ENCODE measurements around the gene MTCH1.

The MTCH1 gene

GRCh38 chr6:36985808-36986703 lies at the start of gene MTCH1:
TSS of gene MTCH1 (minus strand) at chr6:36986196. CDS start at chr6:36986173, 23 bp downstream.
- peak; percentile 86 for DNase-seq

- DNase-seq = no peak
Measured at GRCh38 chr6:37033819-37034795, 48.1 kb upstream of the MTCH1 start.

- no peak for DNase-seq
Measured at GRCh38 chr6:37033255-37033654, 47.3 kb upstream of the MTCH1 start.

GRCh38 chr6:37032239-37032638 lies 46.2 kb upstream of the MTCH1 start:
- DNase-seq = no peak

DNA sequence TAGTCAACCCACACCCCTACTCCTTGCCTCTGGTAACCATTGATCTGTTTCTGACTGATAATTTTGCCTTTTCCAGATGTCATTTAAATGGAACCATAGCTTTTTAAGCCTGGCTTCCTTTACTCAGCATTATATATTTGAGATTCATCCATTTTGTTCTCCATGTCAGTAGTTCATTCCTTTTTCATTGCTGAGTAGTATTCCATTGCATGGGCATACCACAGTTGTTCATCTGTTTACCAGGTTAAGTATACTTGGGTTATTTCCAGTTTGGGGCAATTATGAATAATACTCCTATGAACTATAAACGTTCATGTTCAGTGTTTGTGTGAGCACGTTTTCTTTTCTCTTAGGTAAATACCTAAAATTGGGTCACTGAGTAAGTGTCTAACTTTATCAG lies 44.6 kb upstream of the MTCH1 start:
- no peak for DNase-seq

- peak; percentile 50 for DNase-seq
Measured at GRCh38 chr6:37029249-37029971, 43.4 kb upstream of the MTCH1 start.

- no peak for DNase-seq
Measured at GRCh38 chr6:37027811-37028469, 41.9 kb upstream of the MTCH1 start.

GRCh38 chr6:37027036-37027720 lies 41.2 kb upstream of the MTCH1 start:
- DNase-seq = no peak

DNA sequence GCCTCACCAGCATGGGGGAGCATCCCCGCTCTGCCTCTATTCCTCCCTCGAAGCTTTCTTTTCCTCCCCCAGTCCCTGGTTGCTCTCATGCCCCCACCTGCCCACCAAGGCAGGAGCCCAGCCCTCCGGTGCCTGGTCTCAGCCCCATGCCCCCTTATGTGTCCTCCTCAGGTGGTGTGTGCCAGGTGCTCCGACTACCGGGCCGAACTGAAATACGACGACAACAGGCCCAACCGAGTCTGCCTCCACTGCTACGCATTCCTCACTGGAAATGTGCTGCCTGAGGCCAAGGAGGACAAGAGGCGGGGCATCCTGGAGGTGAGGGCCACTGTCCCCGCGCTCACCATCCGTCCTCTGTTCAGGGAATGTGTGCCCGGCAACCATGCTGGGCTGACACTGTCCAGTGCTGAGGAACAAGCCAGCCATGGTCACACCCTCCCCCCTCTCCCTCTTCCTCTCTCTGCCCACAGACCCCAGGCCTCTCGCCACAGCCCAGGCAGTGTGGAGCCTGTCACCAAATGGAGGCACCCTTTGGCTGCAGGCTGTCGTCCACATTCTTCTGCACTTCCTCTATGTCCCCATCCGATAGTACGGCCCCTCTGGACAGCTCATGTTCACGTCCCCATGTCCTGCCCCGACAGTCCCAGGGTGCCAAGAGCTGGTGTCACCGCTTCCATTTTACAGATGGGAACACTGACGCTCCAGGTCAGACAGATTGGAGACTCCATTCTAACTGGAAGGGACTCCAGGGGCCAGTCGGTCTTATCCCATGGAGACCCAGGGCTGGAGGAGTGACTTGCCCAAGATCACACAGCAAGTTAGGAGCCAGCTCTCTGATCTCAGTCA lies 39.8 kb upstream of the MTCH1 start:
- DNase-seq = no peak

GRCh38 chr6:37024656-37025337 lies 38.8 kb upstream of the MTCH1 start:
- no peak for DNase-seq

DNA sequence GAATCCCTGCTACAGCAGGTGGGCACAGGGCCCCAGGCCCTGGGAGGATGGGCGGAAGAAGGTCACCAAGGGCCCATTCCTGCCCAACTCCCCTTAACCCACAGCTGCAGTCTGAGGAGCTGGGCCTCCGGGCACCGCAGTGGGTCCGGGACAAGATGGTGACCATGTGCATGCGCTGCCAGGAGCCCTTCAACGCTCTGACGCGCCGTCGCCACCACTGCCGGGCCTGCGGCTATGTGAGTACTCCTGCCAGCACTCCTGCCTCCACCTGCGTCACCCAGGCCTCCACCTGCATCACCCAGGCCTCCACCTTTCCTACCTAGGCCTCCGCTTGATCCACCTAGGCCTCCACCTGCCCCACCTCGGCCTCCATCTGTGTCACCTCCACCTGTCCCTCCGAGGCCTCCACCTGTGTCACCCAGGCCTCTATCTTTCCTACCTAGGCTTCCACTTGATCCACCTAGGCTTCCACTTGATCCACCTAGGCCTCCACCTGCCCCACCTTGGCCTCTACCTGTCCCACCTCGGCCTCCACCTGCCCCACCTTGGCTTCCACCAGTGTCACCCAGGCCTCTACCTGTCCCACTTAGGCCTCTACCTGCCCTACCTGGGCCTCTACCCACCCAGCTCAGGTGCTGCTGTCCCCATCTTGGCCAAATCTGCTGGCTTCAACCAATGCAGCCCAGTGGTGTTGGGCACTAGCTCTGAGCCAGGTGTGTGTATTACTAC lies 36.3 kb upstream of the MTCH1 start:
- DNase-seq = no peak

- peak; percentile 66 for DNase-seq
Measured at GRCh38 chr6:37021356-37022129, 35.5 kb upstream of the MTCH1 start.

GRCh38 chr6:37020812-37021211 lies 34.8 kb upstream of the MTCH1 start:
- DNase-seq = no peak

- no peak for DNase-seq
Measured at GRCh38 chr6:37020381-37020780, 34.4 kb upstream of the MTCH1 start.

DNA sequence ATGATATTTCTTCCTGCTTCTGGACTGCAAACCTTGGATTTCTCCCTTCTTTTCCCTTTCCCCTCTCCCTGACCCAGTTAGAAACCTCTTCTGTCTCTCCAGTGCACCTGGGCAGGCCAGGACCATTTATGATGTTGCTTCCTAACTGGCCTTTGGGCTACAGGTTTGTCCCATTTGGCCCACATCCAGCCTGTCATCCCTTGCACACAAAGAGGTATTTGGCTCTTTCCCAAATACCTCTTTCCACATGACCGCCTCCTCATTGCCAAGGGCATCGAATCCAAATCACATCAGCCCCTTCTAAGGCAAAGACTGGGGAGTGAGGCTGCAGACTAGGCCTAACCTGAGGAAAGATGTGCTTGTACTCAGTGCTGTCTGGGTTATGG lies 33.1 kb upstream of the MTCH1 start:
- DNase-seq = no peak

GRCh38 chr6:37018198-37019064 lies 32.4 kb upstream of the MTCH1 start:
- DNase-seq = peak; percentile 86

- no peak for DNase-seq
Measured at GRCh38 chr6:37017606-37018197, 31.7 kb upstream of the MTCH1 start.
